Endothelial cell (in vitro differentiated cells): Measurements from ENCODE around the gene ANTXR1. TPM values are rescaled to one million over a fixed set of nuclear protein-coding genes. Genes with fewer than 3 reads are reported as not detected.

ENCODE experiments used
- DNase-seq: peaks from one replicate; pipeline ENCODE4 v3.0.0; 2021; ENCODE audit warnings: low spot score
- H3K27ac Mint-ChIP-seq: one replicate; pipeline ENCODE4 v1.8.0; 2021; ENCODE audit warnings: mixed read lengths, inconsistent platforms; ENCODE audit not compliant: unreplicated experiment
- H3K27me3 Mint-ChIP-seq: one replicate; pipeline ENCODE4 v1.8.0; 2021; ENCODE audit warnings: mild to moderate bottlenecking, moderate library complexity, mixed read lengths, inconsistent platforms; ENCODE audit not compliant: unreplicated experiment
- H3K36me3 Mint-ChIP-seq: one replicate; pipeline ENCODE4 v1.8.0; 2021; ENCODE audit warnings: mild to moderate bottlenecking, low read depth, mixed read lengths, inconsistent platforms; ENCODE audit not compliant: unreplicated experiment
- H3K4me1 Mint-ChIP-seq: one replicate; pipeline ENCODE4 v1.8.0; 2021; ENCODE audit warnings: mild to moderate bottlenecking, mixed read lengths, inconsistent platforms; ENCODE audit not compliant: unreplicated experiment
- H3K4me3 Mint-ChIP-seq: one replicate; pipeline ENCODE4 v1.8.0; 2021; ENCODE audit warnings: mild to moderate bottlenecking, mixed read lengths, inconsistent platforms; ENCODE audit not compliant: unreplicated experiment
- H3K9me3 Mint-ChIP-seq: one replicate; pipeline ENCODE4 v1.8.0; 2021; ENCODE audit warnings: mixed read lengths, inconsistent platforms; ENCODE audit not compliant: unreplicated experiment
- CTCF ChIP-seq: fragments of 200-600 bp; sonication (generic); IDR thresholded peaks from one replicate; pipeline ENCODE4 v1.5.0; 2021; ENCODE audit warnings: antibody characterized with exemption; ENCODE audit not compliant: unreplicated experiment
- total RNA-seq: library from RNA; stranded (reverse); fragmentation: NEBNext Ultra II Directional; extraction: Animal tissue kit (Norgen Biotek cat#: 25700); gene quantifications from one replicate; pipeline ENCODE4 v1.2.1, GENCODE V29; 2021; ENCODE audit not compliant: unreplicated experiment

Gene ANTXR1
- total RNA-seq, 1 donor from 2014 or later, result 7.5 TPM

GRCh38 chr2:69196327-69197117 is 183.5 kb downstream of the ANTXR1 start:
- no peak overlapping the region for H3K4me3 Mint-ChIP-seq
- peaks cover 13% of the 10 kb centered on the region for H3K4me1 Mint-ChIP-seq
- no peaks in the 10 kb centered on the region for H3K9me3 Mint-ChIP-seq
- TF ChIP-seq CTCF, result no peak
- H3K27me3 Mint-ChIP-seq, result peaks cover 3% of the 10 kb centered on the region
- H3K27ac Mint-ChIP-seq, result no peak overlapping the region
- H3K36me3 Mint-ChIP-seq, result no peaks in the 10 kb centered on the region
- DNase-seq, result no peak

GRCh38 chr2:69200107-69200520 is 187.1 kb downstream of the ANTXR1 start:
- no peak overlapping the region for H3K27ac Mint-ChIP-seq
- H3K36me3 Mint-ChIP-seq, result no peaks in the 10 kb centered on the region
- DNase-seq, result no peak
- TF ChIP-seq CTCF, result no peak
- H3K4me3 Mint-ChIP-seq, result no peak overlapping the region
- H3K4me1 Mint-ChIP-seq, result peaks cover 13% of the 10 kb centered on the region
- H3K9me3 Mint-ChIP-seq, result no peaks in the 10 kb centered on the region
- H3K27me3 Mint-ChIP-seq, result peaks cover 3% of the 10 kb centered on the region

- H3K4me3 Mint-ChIP-seq, result no peak overlapping the region
- DNase-seq, result no peak
- TF ChIP-seq CTCF, result no peak
- H3K27ac Mint-ChIP-seq, result no peak overlapping the region
- peaks cover 13% of the 10 kb centered on the region for H3K4me1 Mint-ChIP-seq
- peaks cover 3% of the 10 kb centered on the region for H3K27me3 Mint-ChIP-seq
- H3K9me3 Mint-ChIP-seq, result no peaks in the 10 kb centered on the region
- H3K36me3 Mint-ChIP-seq, result no peaks in the 10 kb centered on the region
Observed at GRCh38 chr2:69201259-69201658, 188.3 kb downstream of the ANTXR1 start.

- no peak for TF ChIP-seq CTCF
- Mint-ChIP-seq H3K4me1 (peaks cover 4% of the 10 kb centered on the region), H3K36me3 (no peaks in the 10 kb centered on the region), H3K9me3 (no peaks in the 10 kb centered on the region), H3K27me3 (peaks cover 3% of the 10 kb centered on the region), H3K4me3 (no peak overlapping the region), H3K27ac (no peak overlapping the region)
- no peak for DNase-seq
Observed at GRCh38 chr2:69202327-69202726, 189.3 kb downstream of the ANTXR1 start.

- Mint-ChIP-seq H3K36me3 (peaks cover 5% of the 10 kb centered on the region), H3K27me3 (peaks cover 3% of the 10 kb centered on the region), H3K9me3 (no peaks in the 10 kb centered on the region), H3K4me3 (no peak overlapping the region), H3K4me1 (no peaks in the 10 kb centered on the region), H3K27ac (no peak overlapping the region)
- no peak for TF ChIP-seq CTCF
- no peak for DNase-seq
Observed at GRCh38 chr2:69203166-69203985, 190.4 kb downstream of the ANTXR1 start.
